Endothelial cell of umbilical vein (primary cell): Measurements from ENCODE around the gene UBASH3B. TPM values are rescaled to one million over a fixed set of nuclear protein-coding genes. Genes with fewer than 3 reads are reported as not detected.

Experiments
- BruUV-seq: library from RNA; stranded (reverse); fragments of 400-500 nt; replicated peaks from 2 replicates; lab custom pipeline; 2021; lab: Mats Ljungman, UMichigan
- CTCF ChIA-PET: fragments of 300-600, 350-600 bp; sonication (Branson Sonifier 250); formaldehyde crosslinking; loops from one replicate; lab custom pipeline; 2021; ENCODE audit warnings: antibody characterized with exemption, inconsistent platforms; lab: Charles Lee
- POLR2A ChIA-PET: fragments of 300-600, 350-600 bp; sonication (Branson Sonifier 250); formaldehyde crosslinking; loops from one replicate; lab custom pipeline; 2021; ENCODE audit warnings: antibody characterized with exemption, inconsistent platforms; lab: Charles Lee
- DNase-seq: peaks from one replicate; pipeline ENCODE4 v3.0.0-alpha.2; 2011; ENCODE audit warnings: low read depth, low spot score
- FAIRE-seq: peaks from 2 replicates; lab custom pipeline; 2011; peaks lifted over from hg19 to GRCh38; lab: Jason Lieb, UNC
- H2AFZ ChIP-seq: 2 replicates; pipeline ENCODE4 v1.6.0; 2012; ENCODE audit warnings: low read depth, low read length, control low read depth, inconsistent platforms
- H3K27ac ChIP-seq: 2 replicates; pipeline ENCODE4 v1.5.1; 2011; ENCODE audit warnings: low read depth, mild to moderate bottlenecking, control low read depth, low read length, moderate library complexity; ENCODE audit not compliant: insufficient read depth
- H3K27me3 ChIP-seq, 2 experiments: 2 replicates each; pipeline versions ENCODE4 v1.6.0 to v1.6.1; 2011; ENCODE audit warnings: low read length in 2 of 2, mixed read lengths in 1 of 2; ENCODE audit not compliant: control insufficient read depth in 2 of 2, insufficient read depth in 2 of 2
- H3K36me3 ChIP-seq, 2 experiments: 2 replicates in 1 of 2; 3 replicates in 1 of 2; pipeline ENCODE4 v1.5.1; 2011; ENCODE audit warnings: low read length in 2 of 2, mild to moderate bottlenecking in 1 of 2, moderate library complexity in 1 of 2; ENCODE audit not compliant: control insufficient read depth in 2 of 2, insufficient read depth in 2 of 2; ENCODE audit errors: extremely low read depth in 1 of 2
- H3K4me1 ChIP-seq: 3 replicates; pipeline ENCODE4 v1.5.1; 2011; ENCODE audit warnings: mild to moderate bottlenecking, low read length; ENCODE audit not compliant: control insufficient read depth, insufficient read depth; ENCODE audit errors: extremely low read depth
- H3K4me2 ChIP-seq: 2 replicates; pipeline ENCODE4 v1.6.1; 2011; ENCODE audit warnings: low read length, control low read depth, mixed read lengths; ENCODE audit not compliant: insufficient read depth
- H3K4me3 ChIP-seq, 3 experiments: fragments of 200-600 bp in 1 of 3; sonication (generic), shearing (Covaris generic) in 1 of 3; replicated peaks in 1 of 3; 2 replicates each; pipeline ENCODE4 v1.5.1; 2011 to 2016; ENCODE audit warnings: control low read depth in 3 of 3, low read length in 3 of 3, mild to moderate bottlenecking in 2 of 3, inconsistent platforms in 1 of 3, low read depth in 1 of 3, moderate library complexity in 1 of 3; ENCODE audit not compliant: insufficient read depth in 1 of 3
- H3K79me2 ChIP-seq: 2 replicates; pipeline ENCODE4 v1.6.0; 2012; ENCODE audit warnings: low read length, inconsistent platforms; ENCODE audit not compliant: control insufficient read depth, insufficient read depth
- H3K9ac ChIP-seq: replicated peaks from 2 replicates; pipeline ENCODE3; 2011; ENCODE audit warnings: low read length, control low read depth; ENCODE audit not compliant: insufficient read depth; ENCODE audit errors: extremely low read depth
- H3K9me1 ChIP-seq: replicated peaks from 3 replicates; pipeline ENCODE4 v1.6.0; 2011; ENCODE audit warnings: mild to moderate bottlenecking, low read length; ENCODE audit not compliant: control insufficient read depth, insufficient read depth; ENCODE audit errors: extremely low read depth
- H3K9me3 ChIP-seq: replicated peaks from 2 replicates; pipeline ENCODE4 v1.5.1; 2012; ENCODE audit warnings: low read length, inconsistent platforms; ENCODE audit not compliant: control insufficient read depth, insufficient read depth
- H4K20me1 ChIP-seq: replicated peaks from 2 replicates; pipeline ENCODE3; 2011; ENCODE audit warnings: mild to moderate bottlenecking, low read length; ENCODE audit not compliant: control insufficient read depth, insufficient read depth; ENCODE audit errors: extremely low read depth
- FOS ChIP-seq: IDR thresholded peaks from 2 replicates; pipeline ENCODE4 v1.6.1; 2011; ENCODE audit warnings: mild to moderate bottlenecking, low read length, moderate library complexity, borderline replicate concordance; ENCODE audit not compliant: insufficient read depth
- GATA2 ChIP-seq: IDR thresholded peaks from 2 replicates; pipeline ENCODE4 v1.7.0; 2011; ENCODE audit warnings: low read depth, mild to moderate bottlenecking, moderate library complexity, mixed read lengths, low read length; ENCODE audit not compliant: insufficient read length, insufficient read depth
- JUN ChIP-seq: IDR thresholded peaks from 2 replicates; pipeline ENCODE4 v1.6.1; 2011; ENCODE audit warnings: borderline replicate concordance, low read depth; ENCODE audit not compliant: insufficient read length, insufficient read depth
- POLR2A ChIP-seq: IDR thresholded peaks from 2 replicates; pipeline ENCODE4 v1.6.1; 2012; ENCODE audit warnings: low read depth, mild to moderate bottlenecking, control low read depth, low read length
- POLR2AphosphoS5 ChIP-seq: IDR thresholded peaks from 2 replicates; pipeline ENCODE4 v1.6.1; 2012; ENCODE audit warnings: low read depth, mild to moderate bottlenecking, control low read depth, low read length, moderate library complexity; ENCODE audit not compliant: insufficient read depth
- dilution Hi-C: fragments of 300-500 bp; cut with MboI; formaldehyde crosslinking; loops from one replicate; pipeline ENCODE4 v1.15.0; 2019; ENCODE audit warnings: low sequenced_read_pairs; ENCODE audit not compliant: extremely low pct_ligation_motif_present
- intact Hi-C: fragments of 100-400 bp; cut with micrococcal nuclease; formaldehyde crosslinking; loops from one replicate; pipeline ENCODE4 v1.10.0; 2022
- polyA plus RNA-seq, 4 experiments: library from polyadenylated mRNA; depleted of rRNA in 3 of 4; stranded (reverse) in 3 of 4; unstranded in 1 of 4; fragments of >200 nt; gene quantifications; 2 replicates each; pipeline versions ENCODE4 v1.2.1 to v1.2.3, GENCODE V29; 2011 to 2012; ENCODE audit warnings: missing spikeins in 1 of 4
- total RNA-seq: library from RNA; stranded (reverse); gene quantifications from 2 replicates; pipeline ENCODE4 v1.2.3, GENCODE V29; 2021
- TF ChIP-seq, protein P1 (sequence below), 2 donors: IDR thresholded peaks; 1 replicate in 1 of 2; 2 replicates in 1 of 2; pipeline ENCODE4 v1.5.1; 2011; ENCODE audit warnings: low read length in 2 of 2, mild to moderate bottlenecking in 2 of 2, moderate library complexity in 2 of 2, control low read depth in 1 of 2, inconsistent platforms in 1 of 2, low read depth in 1 of 2; ENCODE audit not compliant: insufficient read depth in 1 of 2; ENCODE audit errors: extremely low read depth in 1 of 2

Gene UBASH3B
- total and polyA plus RNA-seq, 2 donors (not counting 3 experiments of a cell fraction or from before 2014, with no cell fraction given), result 23.7 to 38.1 TPM

DNA sequence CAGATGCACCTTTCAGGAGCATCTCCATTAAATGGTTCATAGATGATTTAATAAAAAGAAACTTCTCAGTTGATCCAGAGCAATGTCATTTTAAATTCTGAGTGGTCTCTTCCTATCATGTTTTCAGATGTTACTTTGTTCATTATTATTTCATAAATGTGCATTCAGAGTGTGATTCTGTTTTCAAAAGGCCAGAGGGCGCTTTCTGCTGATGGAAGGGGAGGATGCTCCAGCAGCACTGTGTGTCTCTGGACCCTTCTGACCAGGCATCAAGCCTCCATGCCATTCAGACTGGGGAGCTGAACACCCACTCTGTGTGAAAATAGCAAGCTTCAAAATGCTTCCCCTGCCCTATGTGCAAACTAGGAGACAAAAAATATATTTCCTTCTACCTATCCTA is 158.9 kb downstream of the UBASH3B start:
- dilution Hi-C loops (no loop called here), intact Hi-C loops (loop anchor here (1.0 kb wide), 1 partner anchor 40 kb away; no protein-coding TSS in a partner anchor)
- no peak for FAIRE-seq
- H3K4me2 ChIP-seq, result no peak overlapping the region
- no peak overlapping the region for H3K27ac ChIP-seq
- TF ChIP-seq, protein P1, sequence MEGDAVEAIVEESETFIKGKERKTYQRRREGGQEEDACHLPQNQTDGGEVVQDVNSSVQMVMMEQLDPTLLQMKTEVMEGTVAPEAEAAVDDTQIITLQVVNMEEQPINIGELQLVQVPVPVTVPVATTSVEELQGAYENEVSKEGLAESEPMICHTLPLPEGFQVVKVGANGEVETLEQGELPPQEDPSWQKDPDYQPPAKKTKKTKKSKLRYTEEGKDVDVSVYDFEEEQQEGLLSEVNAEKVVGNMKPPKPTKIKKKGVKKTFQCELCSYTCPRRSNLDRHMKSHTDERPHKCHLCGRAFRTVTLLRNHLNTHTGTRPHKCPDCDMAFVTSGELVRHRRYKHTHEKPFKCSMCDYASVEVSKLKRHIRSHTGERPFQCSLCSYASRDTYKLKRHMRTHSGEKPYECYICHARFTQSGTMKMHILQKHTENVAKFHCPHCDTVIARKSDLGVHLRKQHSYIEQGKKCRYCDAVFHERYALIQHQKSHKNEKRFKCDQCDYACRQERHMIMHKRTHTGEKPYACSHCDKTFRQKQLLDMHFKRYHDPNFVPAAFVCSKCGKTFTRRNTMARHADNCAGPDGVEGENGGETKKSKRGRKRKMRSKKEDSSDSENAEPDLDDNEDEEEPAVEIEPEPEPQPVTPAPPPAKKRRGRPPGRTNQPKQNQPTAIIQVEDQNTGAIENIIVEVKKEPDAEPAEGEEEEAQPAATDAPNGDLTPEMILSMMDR (IDR thresholded peaks at IDR 0.05; ENCODE audit: extremely low read depth in 1 of 2, insufficient read depth in 1 of 2, low read depth in 1 of 2, low read length in 2 of 2), result no peak
- TF ChIP-seq JUN (no peak), GATA2 (no peak), FOS (no peak), POLR2AphosphoS5 (no peak), POLR2A (no peak)
- no peaks in the 10 kb centered on the region for H3K79me2 ChIP-seq
- DNase-seq, result no peak
- H2AFZ ChIP-seq, result no peak overlapping the region
- H3K36me3 ChIP-seq, result peaks cover 0 to 4% of the 10 kb centered on the region in 2 experiments
- no peak overlapping the region for H3K4me3 ChIP-seq
- H4K20me1 ChIP-seq, result no peaks in the 10 kb centered on the region
- CTCF ChIA-PET, result interaction anchor here (1.5 to 5.7 kb wide), 3 partner anchors 18 to 40 kb away, joined by 5 to 24 read pairs (median 5); no protein-coding TSS in a partner anchor
- POLR2A ChIA-PET, result no interaction called here
- peaks cover 6% of the 10 kb centered on the region for H3K4me1 ChIP-seq
- no peaks in the 10 kb centered on the region for H3K9me3 ChIP-seq
- H3K9ac ChIP-seq, result no peak overlapping the region
- no TSS peak for BruUV-seq
- H3K27me3 ChIP-seq, result no peaks in the 10 kb centered on the region
- no peaks in the 10 kb centered on the region for H3K9me1 ChIP-seq
